Measurements from ENCODE around the gene ZSCAN21. TPM values are rescaled to one million over a fixed set of nuclear protein-coding genes. Genes with fewer than 3 reads are reported as not detected.

The ZSCAN21 gene
- total and polyA plus RNA-seq, 11 donors, result 4.4 to 12.1 (median 7.2) TPM

GRCh38 chr7:100075418-100075817, 25.8 kb downstream of the ZSCAN21 start:
- Histone ChIP-seq H3K9me3 (peaks cover 0 to 28% (median 22%) of the 10 kb centered on the region in 12 donors), H3K27me3 (no peaks in the 10 kb centered on the region), H3K4me3 (no peak overlapping the region), H3K36me3 (peaks cover 17 to 96% (median 86%) of the 10 kb centered on the region in 9 donors), H3K4me1 (peaks cover 0 to 23% (median 16%) of the 10 kb centered on the region in 12 donors), H3K27ac (no peak overlapping the region)
- intact Hi-C loops (cut with DNase I), result no loop called here
- ATAC-seq (no peak), DNase-seq (no peak)
- 93 to 97% (median 95%) methylated on average over 5 to 6 of the region's 6 CpGs for WGBS, 4 donors
- no peak for TF ChIP-seq POLR2A (IDR thresholded peaks at IDR 0.05)
- no peak for TF ChIP-seq CTCF (IDR thresholded peaks at IDR 0.05)

GRCh38 chr7:100077205-100077604, 27.6 kb downstream of the ZSCAN21 start:
- Histone ChIP-seq H3K9me3 (peaks cover 0 to 10% (median 4%) of the 10 kb centered on the region in 12 donors), H3K36me3 (peaks cover 2 to 78% (median 68%) of the 10 kb centered on the region in 9 donors), H3K4me3 (no peak overlapping the region), H3K27ac (no peak overlapping the region), H3K4me1 (peaks cover 0 to 33% (median 23%) of the 10 kb centered on the region in 12 donors), H3K27me3 (no peaks in the 10 kb centered on the region)
- 95 to 97% (median 96%) methylated on average over 4 of the region's 4 CpGs for WGBS, 4 donors
- ATAC-seq (no peak), DNase-seq (no peak)
- intact Hi-C loops (cut with DNase I), result no loop called here
- TF ChIP-seq CTCF (IDR thresholded peaks at IDR 0.05), result no peak

- no peak overlapping the region for H3K27ac ChIP-seq
- ATAC-seq (no peak), DNase-seq (no peak)
- H3K9me3 ChIP-seq, result no peaks in the 10 kb centered on the region
- H3K36me3 ChIP-seq, result peaks cover 0 to 59% (median 49%) of the 10 kb centered on the region in 9 donors
- no peak overlapping the region for H3K4me3 ChIP-seq
- H3K4me1 ChIP-seq, result peaks cover 0 to 42% (median 28%) of the 10 kb centered on the region in 12 donors
- intact Hi-C loops (cut with DNase I), result no loop called here
- H3K27me3 ChIP-seq, result no peaks in the 10 kb centered on the region
- TF ChIP-seq CTCF (IDR thresholded peaks at IDR 0.05), result no peak
- no peak for TF ChIP-seq POLR2A (IDR thresholded peaks at IDR 0.05)
- WGBS, 4 donors, result 67 to 72% (median 70%) methylated on average over 7 of the region's 7 CpGs
These were observed 29.5 kb downstream of the ZSCAN21 start for GRCh38 chr7:100079024-100079560.

- ATAC-seq (no peak), DNase-seq (no peak)
- Histone ChIP-seq H3K4me1 (peaks cover 0 to 42% (median 28%) of the 10 kb centered on the region in 12 donors), H3K27me3 (no peaks in the 10 kb centered on the region), H3K9me3 (no peaks in the 10 kb centered on the region), H3K27ac (peak overlapping the region; percentile 77 to 95 (median 86)), H3K4me3 (peak overlapping the region; percentile 75 to 100 (median 88)), H3K36me3 (peaks cover 0 to 40% (median 30%) of the 10 kb centered on the region in 9 donors)
- 1% methylated on average over 20 to 34 of the region's 34 CpGs for WGBS, 4 donors
- intact Hi-C loops (cut with DNase I), result loop anchor here in 7 of 10 donors (1.0 to 10.0 kb wide), 10 partner anchors 19 to 166 kb away; partner anchors contain the start of genes TRIM4 (in 5 of the 7), AZGP1 (in 1 of the 7) and ZSCAN21 (in 1 of the 7)
- no peak for TF ChIP-seq POLR2A (IDR thresholded peaks at IDR 0.05)
- TF ChIP-seq CTCF (IDR thresholded peaks at IDR 0.05), result no peak
These were observed 31.4 kb downstream of the ZSCAN21 start for GRCh38 chr7:100080907-100081534.

Measured in heart left ventricle (tissue), 16 donors.